ENCODE results near the gene RAMP2.

Gene RAMP2

GRCh38 chr17:42797067-42798007, 36.3 kb downstream of the RAMP2 start:
- no peak for DNase-seq (ENCODE audit: extremely low spot score)
- ChIA-PET CTCF (interaction anchor here (0.9 kb wide), 1 partner anchor 11 kb away, joined by 3 read pairs; no protein-coding TSS in a partner anchor), POLR2A (interaction anchor here (0.6 to 2.1 kb wide), 5 partner anchors 17 to 66 kb away, joined by 3 to 16 read pairs (median 3); partner anchors contain the start of genes VPS25 and WNK4)
- TF ChIP-seq ELF4 (IDR thresholded peaks at IDR 0.05): no peak
- TF ChIP-seq LEF1 (IDR thresholded peaks at IDR 0.05; ENCODE audit: borderline replicate concordance): no peak
- no peak for TF ChIP-seq FOXK2 (IDR thresholded peaks at IDR 0.05)
- no peak for TF ChIP-seq BHLHE40 (IDR thresholded peaks at IDR 0.05; ENCODE audit: borderline replicate concordance)
- TF ChIP-seq FOXM1 (IDR thresholded peaks at IDR 0.05; ENCODE audit: borderline replicate concordance): no peak
- no peak for TF ChIP-seq HDGF (IDR thresholded peaks at IDR 0.05; ENCODE audit: borderline replicate concordance)
- no peak for TF ChIP-seq ARNT (IDR thresholded peaks at IDR 0.05)
- no peak for TF ChIP-seq SP1 (IDR thresholded peaks at IDR 0.05)
- no peak for TF ChIP-seq ZNF384 (IDR thresholded peaks at IDR 0.05)
- TF ChIP-seq CTBP1 (IDR thresholded peaks at IDR 0.05; ENCODE audit: borderline replicate concordance): no peak
- TF ChIP-seq L3MBTL2 (conservative IDR thresholded peaks at IDR 0.05): no peak
- TF ChIP-seq SUZ12 (IDR thresholded peaks at IDR 0.05): no peak
- TF ChIP-seq TARDBP (IDR thresholded peaks at IDR 0.05): no peak
- TF ChIP-seq, protein P1, sequence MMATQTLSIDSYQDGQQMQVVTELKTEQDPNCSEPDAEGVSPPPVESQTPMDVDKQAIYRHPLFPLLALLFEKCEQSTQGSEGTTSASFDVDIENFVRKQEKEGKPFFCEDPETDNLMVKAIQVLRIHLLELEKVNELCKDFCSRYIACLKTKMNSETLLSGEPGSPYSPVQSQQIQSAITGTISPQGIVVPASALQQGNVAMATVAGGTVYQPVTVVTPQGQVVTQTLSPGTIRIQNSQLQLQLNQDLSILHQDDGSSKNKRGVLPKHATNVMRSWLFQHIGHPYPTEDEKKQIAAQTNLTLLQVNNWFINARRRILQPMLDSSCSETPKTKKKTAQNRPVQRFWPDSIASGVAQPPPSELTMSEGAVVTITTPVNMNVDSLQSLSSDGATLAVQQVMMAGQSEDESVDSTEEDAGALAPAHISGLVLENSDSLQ (IDR thresholded peaks at IDR 0.05): no peak
- no peak for TF ChIP-seq FOXA1 (IDR thresholded peaks at IDR 0.05)
- no peak for TF ChIP-seq NFRKB (IDR thresholded peaks at IDR 0.05)

GRCh38 chr17:42798011-42798382, 37.0 kb downstream of the RAMP2 start:
- CTCF ChIA-PET: interaction anchor here (0.9 kb wide), 1 partner anchor 11 kb away, joined by 3 read pairs; no protein-coding TSS in a partner anchor
- TF ChIP-seq ZNF384 (IDR thresholded peaks at IDR 0.05) (no peak), L3MBTL2 (conservative IDR thresholded peaks at IDR 0.05) (no peak), LEF1 (IDR thresholded peaks at IDR 0.05; ENCODE audit: borderline replicate concordance) (no peak), SUZ12 (IDR thresholded peaks at IDR 0.05) (no peak), ARNT (IDR thresholded peaks at IDR 0.05) (no peak), NFRKB (IDR thresholded peaks at IDR 0.05) (no peak), SP1 (IDR thresholded peaks at IDR 0.05) (no peak), FOXK2 (IDR thresholded peaks at IDR 0.05) (no peak), FOXM1 (IDR thresholded peaks at IDR 0.05; ENCODE audit: borderline replicate concordance) (no peak), CTBP1 (IDR thresholded peaks at IDR 0.05; ENCODE audit: borderline replicate concordance) (no peak), HDGF (IDR thresholded peaks at IDR 0.05; ENCODE audit: borderline replicate concordance) (no peak)
- TF ChIP-seq, protein P1 (IDR thresholded peaks at IDR 0.05): no peak
- DNase-seq (ENCODE audit: extremely low spot score): no peak
- POLR2A ChIA-PET: interaction anchor here (0.6 to 2.1 kb wide), 10 partner anchors 10 to 119 kb away, joined by 3 to 16 read pairs (median 3); partner anchors contain the start of genes RAMP2, VPS25 and WNK4

DNA sequence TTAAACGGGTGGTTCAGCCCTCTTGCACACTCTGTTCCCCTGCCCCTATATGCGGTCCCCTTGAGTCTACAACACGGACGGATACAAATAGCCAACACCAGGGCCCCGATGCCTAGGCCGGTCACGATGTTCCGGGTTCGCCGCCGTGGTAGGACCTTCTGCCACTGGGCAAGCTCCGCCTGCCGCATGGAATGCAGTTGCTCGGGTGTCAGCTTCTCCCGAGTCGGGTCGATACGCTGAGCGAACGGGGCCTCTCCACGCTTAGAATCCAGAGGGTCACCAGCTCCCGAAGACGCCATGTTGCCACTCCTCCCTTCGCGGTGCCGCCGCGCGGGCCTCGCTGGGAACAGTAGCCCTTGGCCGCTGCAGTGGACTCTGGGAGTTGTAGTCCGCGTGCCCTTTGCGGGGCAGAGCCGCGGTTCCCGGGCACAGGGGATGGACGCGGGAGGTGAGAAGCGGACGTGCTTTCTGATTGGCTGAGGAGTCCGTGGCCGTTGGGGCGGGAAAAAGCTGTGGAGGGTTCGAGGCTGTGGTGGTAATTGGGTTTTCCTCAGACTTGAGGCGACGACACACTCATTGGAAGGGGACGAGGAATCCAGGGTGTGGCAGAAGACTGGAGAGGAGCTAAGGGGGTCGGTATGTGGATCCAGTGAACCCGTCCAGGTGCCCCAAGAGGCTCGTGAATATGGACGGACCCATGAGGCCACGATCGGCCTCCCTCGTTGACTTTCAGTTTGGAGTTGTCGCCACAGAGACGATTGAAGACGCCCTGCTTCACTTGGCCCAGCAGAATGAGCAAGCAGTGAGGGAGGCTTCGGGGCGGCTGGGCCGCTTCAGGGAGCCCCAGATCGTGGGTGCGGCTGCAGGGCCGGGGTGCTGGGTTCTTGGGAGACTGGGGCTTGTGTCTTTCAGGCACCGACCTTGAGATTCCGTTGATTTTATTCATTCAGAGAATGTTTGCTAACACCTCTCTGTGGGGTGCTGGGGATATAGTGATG, 37.7 kb downstream of the RAMP2 start, which contains the start of the genes CNTD1 and COA3:
CNTD1 (plus strand) TSS at position 479 of the 998 bp plus-strand sequence; CDS start at position 686, 207 bp downstream.
COA3 (minus strand) TSS at position 322 of the 998 bp plus-strand sequence; CDS start at position 299, 23 bp downstream.
- DNase-seq (ENCODE audit: extremely low spot score): peak; percentile 95
- ChIA-PET CTCF (interaction anchor here (0.9 kb wide), 1 partner anchor 12 kb away, joined by 3 read pairs; no protein-coding TSS in a partner anchor), POLR2A (interaction anchor here (0.6 to 2.1 kb wide), 9 partner anchors 11 to 119 kb away, joined by 3 to 16 read pairs (median 3); partner anchors contain the start of genes RAMP2, VPS25 and WNK4)
- TF ChIP-seq BHLHE40 (IDR thresholded peaks at IDR 0.05; ENCODE audit: borderline replicate concordance) (no peak), HDGF (IDR thresholded peaks at IDR 0.05; ENCODE audit: borderline replicate concordance) (no peak), ELF4 (IDR thresholded peaks at IDR 0.05) (no peak), TARDBP (IDR thresholded peaks at IDR 0.05) (no peak), FOXA1 (IDR thresholded peaks at IDR 0.05) (no peak), FOXK2 (IDR thresholded peaks at IDR 0.05) (peak; percentile 19; the same call in 1 of the 2 replicates), LEF1 (IDR thresholded peaks at IDR 0.05; ENCODE audit: borderline replicate concordance) (no peak), L3MBTL2 (conservative IDR thresholded peaks at IDR 0.05) (peak; percentile 100), FOXM1 (IDR thresholded peaks at IDR 0.05; ENCODE audit: borderline replicate concordance) (no peak)
- TF ChIP-seq, protein P1 (IDR thresholded peaks at IDR 0.05): no peak

DNA sequence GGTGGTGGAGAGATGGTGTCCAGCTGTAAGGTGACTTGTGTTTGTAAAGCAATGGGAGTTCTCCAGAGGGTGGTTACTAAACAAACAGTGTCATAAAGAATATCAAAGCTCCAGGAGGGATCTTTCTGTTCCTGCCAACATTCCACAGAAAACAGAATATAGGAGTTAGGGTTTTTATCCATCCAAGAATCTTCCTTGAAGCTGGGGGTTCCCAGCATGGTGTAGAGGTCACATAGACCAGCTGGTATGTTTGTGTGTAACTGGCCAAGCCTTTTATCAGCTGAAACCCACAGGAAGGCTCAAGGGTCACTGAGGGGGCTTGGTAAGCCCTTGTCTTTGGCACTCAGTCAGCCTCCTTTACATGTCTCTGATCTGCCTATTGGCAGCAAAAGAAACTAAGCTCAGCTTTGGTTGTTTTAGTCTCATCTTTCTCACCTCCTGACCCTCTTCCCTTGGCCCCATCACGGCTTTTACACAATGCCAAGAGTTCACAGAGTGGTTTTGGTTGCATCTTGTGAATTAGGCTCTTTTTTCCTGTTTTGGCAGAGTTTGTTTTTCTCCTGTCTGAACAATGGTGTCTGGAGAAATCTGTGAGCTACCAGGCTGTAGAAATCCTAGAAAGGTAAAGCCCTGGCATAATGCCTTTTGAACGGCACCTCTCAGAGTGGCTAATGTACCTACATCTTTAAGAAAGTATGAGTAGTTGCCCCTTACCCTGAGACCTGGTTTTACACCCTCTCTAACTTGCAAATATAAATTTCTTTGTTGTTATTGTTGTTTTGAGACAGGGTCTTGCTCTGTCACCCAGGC, 42.3 kb downstream of the RAMP2 start:
- ChIA-PET POLR2A (interaction anchor here (1.0 to 1.3 kb wide), 3 partner anchors 21 to 145 kb away, joined by 3 to 6 read pairs (median 6); partner anchors contain the start of genes BECN1, TUBG2 and VPS25), CTCF (interaction anchor here (1.8 kb wide), 1 partner anchor 21 kb away, joined by 6 read pairs; the partner anchor contains the start of gene BECN1)
- no peak for TF ChIP-seq NFRKB (IDR thresholded peaks at IDR 0.05)
- no peak for TF ChIP-seq SUZ12 (IDR thresholded peaks at IDR 0.05)
- no peak for TF ChIP-seq LEF1 (IDR thresholded peaks at IDR 0.05; ENCODE audit: borderline replicate concordance)
- no peak for TF ChIP-seq SP1 (IDR thresholded peaks at IDR 0.05)
- no peak for TF ChIP-seq ZNF384 (IDR thresholded peaks at IDR 0.05)
- no peak for TF ChIP-seq FOXM1 (IDR thresholded peaks at IDR 0.05; ENCODE audit: borderline replicate concordance)
- no peak for TF ChIP-seq HDGF (IDR thresholded peaks at IDR 0.05; ENCODE audit: borderline replicate concordance)
- no peak for TF ChIP-seq FOXK2 (IDR thresholded peaks at IDR 0.05)
- no peak for TF ChIP-seq ELF4 (IDR thresholded peaks at IDR 0.05)
- no peak for TF ChIP-seq FOXA1 (IDR thresholded peaks at IDR 0.05)
- DNase-seq (ENCODE audit: extremely low spot score): no peak
